ENCODE data around the gene ST14.

- TF ChIP-seq CTCF (IDR thresholded peaks at IDR 0.05) = no peak
- TF ChIP-seq POLR2A (IDR thresholded peaks at IDR 0.05) = no peak
- TF ChIP-seq POLR2AphosphoS5 (IDR thresholded peaks at IDR 0.05) = no peak
Measured at GRCh38 chr11:130192845-130193267, 33.3 kb downstream of the ST14 start.
